Superior temporal gyrus (tissue), 1 donor: ENCODE data around the gene RTEL1.
"Not testable (repeated sequence)": the region's sequence is repeated elsewhere in the genome, so short reads cannot be mapped to it uniquely, and the experiment has no call there.

Experiments
- DNase-seq: peaks from one replicate; pipeline ENCODE4 v3.0.0-alpha.2; 2016; ENCODE audit errors: extremely low spot score

The RTEL1 gene, protein sequence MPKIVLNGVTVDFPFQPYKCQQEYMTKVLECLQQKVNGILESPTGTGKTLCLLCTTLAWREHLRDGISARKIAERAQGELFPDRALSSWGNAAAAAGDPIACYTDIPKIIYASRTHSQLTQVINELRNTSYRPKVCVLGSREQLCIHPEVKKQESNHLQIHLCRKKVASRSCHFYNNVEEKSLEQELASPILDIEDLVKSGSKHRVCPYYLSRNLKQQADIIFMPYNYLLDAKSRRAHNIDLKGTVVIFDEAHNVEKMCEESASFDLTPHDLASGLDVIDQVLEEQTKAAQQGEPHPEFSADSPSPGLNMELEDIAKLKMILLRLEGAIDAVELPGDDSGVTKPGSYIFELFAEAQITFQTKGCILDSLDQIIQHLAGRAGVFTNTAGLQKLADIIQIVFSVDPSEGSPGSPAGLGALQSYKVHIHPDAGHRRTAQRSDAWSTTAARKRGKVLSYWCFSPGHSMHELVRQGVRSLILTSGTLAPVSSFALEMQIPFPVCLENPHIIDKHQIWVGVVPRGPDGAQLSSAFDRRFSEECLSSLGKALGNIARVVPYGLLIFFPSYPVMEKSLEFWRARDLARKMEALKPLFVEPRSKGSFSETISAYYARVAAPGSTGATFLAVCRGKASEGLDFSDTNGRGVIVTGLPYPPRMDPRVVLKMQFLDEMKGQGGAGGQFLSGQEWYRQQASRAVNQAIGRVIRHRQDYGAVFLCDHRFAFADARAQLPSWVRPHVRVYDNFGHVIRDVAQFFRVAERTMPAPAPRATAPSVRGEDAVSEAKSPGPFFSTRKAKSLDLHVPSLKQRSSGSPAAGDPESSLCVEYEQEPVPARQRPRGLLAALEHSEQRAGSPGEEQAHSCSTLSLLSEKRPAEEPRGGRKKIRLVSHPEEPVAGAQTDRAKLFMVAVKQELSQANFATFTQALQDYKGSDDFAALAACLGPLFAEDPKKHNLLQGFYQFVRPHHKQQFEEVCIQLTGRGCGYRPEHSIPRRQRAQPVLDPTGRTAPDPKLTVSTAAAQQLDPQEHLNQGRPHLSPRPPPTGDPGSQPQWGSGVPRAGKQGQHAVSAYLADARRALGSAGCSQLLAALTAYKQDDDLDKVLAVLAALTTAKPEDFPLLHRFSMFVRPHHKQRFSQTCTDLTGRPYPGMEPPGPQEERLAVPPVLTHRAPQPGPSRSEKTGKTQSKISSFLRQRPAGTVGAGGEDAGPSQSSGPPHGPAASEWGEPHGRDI (N-terminal part only)

DNA sequence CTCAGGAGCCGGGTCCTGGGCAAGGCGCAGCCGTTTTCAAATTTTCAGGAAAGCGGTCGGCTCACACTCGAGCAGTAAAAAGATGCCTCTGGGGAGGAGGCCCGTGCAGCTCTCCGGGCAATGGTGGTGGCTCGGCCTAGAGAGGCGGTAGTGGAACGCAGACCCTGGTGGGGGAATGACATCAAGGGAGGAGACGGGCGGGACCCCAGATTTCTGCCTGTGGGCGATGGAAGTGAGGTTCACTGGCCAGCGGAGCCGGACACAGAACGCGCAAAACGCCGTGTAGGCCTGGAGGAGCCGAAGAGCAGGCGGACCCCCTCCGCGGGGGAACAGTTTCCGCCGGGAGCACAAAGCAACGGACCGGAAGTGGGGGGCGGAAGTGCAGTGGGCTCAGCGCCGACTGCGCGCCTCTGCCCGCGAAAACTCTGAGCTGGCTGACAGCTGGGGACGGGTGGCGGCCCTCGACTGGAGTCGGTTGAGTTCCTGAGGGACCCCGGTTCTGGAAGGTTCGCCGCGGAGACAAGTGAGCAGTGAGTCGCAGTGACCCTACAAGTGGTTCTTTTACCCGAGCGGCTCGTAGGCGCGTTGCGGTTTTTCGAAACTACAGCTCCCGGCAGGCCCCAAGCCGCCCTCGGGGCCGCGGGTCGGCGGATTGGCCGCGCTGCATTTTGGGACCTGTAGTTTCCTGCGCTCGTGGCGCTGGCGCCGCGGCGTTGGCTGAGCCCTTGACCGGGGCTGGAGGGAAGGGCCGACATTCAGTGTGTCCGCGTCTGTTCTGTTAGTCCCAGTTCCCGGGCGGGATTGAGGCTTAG, at the start of gene RTEL1:
Gene RTEL1 (plus strand): TSS at position 376 of the 812 bp plus-strand sequence. CDS start 1,091 bp downstream, outside the sequence.
- DNase-seq: peak; percentile 94

DNA sequence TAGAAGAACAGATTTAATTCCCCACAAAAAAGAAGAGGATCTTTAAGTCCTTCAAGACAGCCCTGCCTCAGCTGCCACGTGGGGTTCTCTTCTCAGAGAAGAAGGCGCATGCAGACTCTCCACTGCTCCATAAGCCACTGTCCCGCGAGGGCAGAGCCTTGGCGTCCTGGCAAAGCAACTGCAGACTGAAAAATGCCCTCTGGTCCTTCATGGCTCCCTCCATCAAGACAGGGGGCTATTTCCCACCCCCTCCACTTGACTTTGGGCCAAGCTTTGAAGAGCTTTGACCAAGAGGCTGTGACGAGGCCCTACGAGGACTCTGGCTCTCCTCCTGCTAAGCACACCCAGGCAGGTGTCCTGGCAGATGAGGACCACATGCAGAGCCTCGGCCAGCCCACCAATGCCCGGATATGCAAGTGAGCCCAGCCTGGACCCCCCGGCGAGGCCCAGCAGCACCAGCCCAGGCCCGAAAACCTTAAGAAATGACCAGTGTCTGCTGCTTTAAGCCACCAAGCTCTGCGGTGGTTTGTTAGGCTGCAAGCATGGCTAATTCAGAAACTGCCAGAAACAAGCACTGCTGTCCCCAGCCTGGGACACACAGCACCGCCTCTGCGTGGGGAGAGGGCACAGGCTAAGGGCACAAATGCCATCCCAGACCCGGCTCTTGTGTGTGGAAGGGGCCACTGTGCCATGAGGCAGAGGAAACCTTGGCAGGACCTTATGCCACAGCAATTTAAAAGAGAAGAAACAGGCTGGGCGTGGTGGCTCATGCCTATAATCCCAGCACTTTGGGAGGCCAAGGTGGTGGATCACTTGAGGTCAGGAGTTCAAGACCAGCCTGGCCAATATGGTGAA, 47.3 kb upstream of the RTEL1 start:
- no peak for DNase-seq

DNA sequence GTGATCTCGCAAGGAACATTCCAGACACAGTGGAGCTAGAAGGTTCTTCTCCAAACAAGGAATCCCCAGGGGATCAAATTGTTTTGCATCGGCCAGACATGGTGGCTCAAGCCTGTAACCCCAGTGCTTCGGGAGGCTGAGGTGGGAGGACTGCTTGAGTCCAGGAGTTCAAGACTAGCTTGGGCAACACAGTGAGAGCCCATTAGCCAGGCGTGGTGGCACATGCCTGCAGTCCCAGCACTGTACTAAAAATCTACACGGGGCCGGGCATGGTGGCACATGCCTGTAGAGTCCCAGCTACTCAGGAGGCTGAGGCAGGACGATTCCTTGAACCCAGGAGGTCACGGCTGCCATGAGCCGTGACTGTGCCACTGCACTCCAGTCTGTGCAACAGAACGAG, 46.5 kb upstream of the RTEL1 start:
- no peak for DNase-seq

DNA sequence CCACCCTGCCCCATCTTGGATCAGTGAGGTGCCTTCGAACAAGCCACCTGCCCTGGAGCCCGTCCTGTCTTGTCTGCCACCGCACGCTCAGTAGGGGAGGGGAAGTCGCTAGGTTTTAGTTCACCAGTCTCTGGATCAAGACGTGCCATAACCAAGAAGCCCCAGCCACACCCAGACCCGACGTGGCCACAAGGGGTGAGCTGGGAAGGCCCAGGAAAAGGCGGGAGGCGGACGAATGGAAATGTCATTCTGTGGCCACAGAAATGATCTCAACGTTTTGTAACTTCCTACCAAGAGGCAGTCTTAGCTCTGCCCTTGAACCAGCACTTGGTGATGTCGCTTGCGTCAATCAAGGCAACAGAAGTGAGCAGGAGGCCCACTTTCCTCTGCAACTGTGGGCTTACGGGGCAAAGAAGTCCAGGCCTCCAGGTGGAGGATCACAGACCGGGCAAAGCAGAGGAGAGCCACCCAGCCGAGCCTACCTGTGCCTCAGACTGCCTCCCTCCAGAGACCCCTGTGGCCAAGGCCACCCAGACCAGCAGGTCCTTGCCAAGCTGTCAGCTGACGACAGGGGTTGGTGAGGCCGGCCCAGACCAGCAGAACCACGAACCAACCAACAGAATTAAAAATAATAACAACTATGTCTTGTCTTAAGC, 45.7 kb upstream of the RTEL1 start:
- DNase-seq: no peak

DNA sequence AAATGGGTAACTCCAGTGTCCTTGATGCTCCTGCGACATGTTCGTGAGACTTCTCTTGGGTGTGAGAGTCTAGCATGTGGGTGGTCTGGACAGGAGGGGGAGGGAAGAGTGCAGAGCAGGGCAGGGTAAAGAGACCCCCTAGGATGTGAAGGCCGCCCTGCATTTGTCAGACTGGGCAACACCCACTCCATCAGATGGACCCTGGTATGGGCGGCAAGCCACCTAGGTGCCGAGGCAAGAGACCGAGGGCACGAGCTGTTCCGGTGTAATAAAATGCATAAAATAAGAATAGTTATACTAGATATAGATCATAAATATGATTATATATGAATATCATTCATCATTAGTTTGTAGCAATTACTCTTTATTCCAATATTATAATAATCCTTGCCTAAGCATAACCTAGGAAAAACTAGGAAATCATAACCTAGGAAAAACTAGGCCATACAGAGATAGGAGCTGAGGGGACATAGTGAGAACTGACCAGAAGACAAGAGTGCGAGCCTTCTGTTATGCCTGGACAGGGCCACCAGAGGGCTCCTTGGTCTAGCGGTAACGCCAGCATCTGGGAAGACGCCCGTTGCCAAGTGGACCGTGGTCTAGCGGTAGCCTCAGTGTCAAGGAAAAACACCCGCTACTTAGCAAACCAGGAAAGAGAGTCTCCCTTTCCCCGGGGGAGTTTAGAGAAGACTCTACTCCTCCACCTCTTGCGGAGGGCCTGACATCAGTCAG, 44.1 kb upstream of the RTEL1 start:
- not testable (repeated sequence) for DNase-seq

DNA sequence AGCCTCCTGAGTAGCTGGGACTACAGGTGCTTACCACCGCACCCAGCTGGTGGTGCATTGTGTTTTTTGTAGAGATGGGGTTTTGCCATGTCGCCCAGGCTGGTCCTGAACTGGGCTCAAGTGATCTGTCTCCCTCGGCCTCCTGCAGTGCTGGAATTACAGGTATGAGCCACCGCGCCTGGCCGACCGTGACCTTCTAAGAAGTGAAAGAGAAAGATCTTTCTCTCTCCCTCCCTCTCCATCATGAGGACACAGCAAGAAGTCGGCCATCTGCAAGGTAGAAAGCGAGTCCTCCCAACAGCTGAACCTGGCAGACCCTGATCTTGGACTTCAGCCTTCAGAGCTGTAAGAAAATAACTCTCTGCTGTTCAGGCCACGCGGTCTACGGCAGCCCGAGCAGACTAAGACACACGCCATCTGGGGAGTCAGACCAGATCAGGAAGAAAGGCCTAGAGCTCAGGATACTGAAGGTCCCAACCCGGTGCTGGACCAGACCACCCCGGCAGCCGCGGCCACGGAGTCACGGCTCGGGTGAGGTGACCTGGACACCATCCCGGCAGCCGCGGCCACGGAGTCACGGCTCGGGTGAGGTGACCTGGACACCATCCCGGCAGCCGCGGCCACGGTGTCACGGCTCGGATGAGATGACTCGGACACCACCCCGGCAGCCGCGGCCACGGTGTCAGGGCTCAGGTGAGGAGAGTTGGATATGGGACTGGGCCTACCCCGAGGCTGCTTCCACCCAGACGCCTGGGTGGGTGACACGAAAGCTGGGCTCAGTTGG, 40.8 kb upstream of the RTEL1 start:
- no peak for DNase-seq

DNA sequence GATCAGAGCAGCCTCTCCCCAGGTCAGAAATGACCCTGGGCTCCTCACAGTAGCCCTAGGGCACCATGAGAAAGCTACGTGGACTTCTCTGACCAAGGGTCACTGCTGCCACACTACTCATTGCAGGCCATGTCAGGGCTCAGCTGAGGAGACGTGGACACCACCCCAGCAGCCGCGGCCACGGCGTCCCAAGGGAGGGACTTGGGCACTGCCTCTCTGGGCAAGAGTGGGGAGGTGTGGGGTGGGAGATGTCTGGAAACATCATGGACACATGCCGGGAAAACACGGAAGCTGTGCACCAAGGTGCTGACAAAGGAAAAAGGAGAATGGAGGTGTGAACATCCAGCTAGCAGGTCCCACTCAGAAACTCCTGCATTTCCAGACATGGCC, 40.2 kb upstream of the RTEL1 start:
- no peak for DNase-seq

DNA sequence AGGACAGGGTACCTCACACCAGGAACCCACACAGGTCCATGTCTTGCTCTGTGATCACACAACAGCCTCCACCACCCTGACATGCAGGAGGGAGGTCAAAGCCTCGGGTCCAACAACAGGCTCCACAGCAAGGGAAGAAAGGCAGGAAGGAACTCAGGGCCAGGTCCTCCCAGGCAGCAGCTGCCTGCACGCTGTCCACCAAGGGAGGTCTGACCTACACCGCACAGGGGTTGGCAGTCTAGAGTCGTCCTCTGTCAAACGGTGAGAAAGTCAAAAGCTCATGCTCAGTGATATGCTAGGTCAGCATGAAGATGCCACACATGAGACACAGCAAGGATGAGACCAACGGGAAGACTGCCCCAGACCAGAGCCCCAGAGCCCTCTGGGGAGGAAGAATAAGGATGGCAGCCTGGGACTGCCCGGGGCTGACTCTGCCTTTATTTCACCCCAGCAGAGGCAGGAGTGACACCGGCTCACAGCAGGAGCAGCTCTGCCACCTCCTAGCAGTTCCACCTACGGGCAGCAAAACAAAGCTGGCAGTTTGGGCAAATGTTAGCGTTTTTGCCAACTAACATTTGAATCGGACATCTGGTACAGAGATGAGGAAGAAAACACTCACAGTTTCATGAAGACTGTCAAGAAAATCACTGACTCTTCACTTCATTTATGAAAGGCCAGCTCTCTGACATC, 39.7 kb upstream of the RTEL1 start:
- no peak for DNase-seq

DNA sequence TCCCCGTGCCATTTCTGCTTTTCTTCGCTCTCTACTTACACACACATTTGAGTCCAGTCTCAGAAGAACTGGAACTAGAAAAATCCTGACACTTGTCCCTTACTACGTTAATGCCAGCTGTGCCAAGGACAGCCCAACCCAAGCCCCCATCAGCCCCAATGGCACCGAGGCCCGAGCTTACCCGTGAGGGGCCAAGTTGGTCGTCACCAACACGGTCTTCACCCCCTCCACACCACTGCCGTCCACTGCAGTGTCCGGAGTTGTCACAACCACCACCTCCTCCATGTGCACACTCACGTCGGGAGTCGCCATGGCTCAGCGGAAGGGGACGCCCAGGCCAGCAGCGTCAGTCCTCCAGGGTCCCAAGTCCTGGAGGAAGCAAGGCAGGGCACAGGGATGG, 39.0 kb upstream of the RTEL1 start:
- no peak for DNase-seq

DNA sequence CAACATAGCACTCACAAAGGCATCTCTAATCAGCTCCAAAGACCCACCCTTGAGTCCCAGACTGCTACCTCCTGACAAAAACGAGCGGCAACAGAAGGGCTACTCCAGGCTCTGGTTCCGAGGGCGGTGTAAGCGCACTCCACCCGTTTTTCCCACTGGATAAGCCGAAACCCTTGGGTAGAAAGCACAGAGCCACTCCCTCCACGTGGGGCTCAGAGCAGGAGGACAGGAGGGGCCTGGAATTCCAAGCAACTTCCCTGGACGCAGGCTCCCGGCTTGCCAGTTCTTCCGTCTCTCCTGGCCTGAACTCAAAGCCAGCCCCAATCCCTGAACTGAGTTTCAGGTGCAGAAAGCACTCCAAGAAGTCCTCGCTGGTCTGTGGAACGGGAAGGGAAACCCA, 38.6 kb upstream of the RTEL1 start:
- DNase-seq: no peak

DNA sequence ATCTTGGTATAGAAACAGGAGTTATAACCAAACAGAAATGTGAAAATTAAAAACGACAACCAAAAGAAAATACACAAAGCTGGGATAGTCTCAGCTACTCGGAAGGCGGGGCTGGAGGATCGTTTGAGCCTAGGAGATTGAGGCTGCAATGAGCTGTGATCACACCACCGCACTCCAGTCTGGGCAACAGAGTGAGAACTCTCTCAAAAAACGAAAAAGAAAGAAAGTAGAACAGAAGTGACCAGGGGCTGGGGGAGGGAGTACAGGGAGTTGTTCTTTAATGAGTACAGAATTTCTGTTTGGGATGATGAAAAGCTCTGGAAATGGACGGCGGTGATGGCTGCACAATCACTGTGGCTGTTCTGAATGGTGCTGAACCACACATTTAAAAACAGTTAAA, 37.1 kb upstream of the RTEL1 start:
- DNase-seq: no peak

DNA sequence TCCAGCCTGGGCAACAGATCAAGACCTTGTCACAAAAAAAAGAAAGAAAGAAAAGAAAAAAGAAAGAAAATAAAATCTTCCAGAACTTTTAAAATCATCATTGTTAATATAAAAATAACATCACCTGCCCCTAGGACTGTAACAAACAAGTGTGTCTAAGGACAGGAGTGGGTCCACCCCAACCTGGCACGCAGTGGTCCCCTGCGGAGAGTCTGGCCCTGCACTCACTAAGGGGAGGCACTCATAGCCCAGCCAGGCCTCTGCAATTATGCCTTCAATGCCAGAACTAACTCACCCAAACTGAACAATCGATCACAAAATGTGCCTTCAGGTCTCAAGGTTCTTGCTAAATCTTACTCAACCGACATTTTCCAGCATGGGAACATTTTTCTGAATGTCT, 36.0 kb upstream of the RTEL1 start:
- DNase-seq: no peak

DNA sequence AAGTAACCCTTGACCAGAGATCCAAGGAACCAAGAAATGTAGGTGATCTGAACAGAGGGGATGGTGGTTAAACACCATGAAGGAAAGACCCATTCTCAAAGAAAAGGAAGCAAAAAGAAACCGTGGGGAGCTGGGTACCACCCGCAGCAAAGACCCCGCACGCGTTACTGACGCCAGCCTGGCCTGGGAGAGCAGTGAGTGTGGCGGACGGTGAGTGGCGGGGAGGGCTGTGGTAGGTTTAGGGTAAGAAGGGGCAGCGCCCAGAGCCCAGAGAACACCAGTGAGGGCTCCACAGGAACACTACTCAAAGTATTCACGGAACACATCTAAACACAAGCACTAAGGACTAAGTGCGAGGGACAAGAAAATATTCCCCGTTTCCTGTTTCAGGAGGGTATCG, 35.4 kb upstream of the RTEL1 start:
- no peak for DNase-seq

DNA sequence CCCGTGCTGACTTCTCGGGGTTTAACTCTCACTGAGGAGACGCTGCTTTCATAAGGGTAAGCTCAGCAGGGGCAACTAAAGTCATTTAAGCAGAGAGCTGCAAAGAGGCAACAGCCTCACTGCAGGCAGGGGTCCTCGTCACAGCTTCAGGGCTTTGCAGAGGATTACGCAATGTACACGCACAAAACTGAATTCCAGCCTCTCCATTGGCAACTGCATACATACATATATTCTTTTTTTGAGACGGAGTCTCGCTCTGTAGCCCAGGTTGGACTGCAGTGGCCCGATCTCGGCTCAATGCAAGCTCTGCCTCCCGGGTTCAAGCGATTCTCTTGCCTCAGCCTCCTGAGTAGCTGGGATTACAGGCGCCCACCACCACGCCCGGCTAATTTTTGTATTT, 33.6 kb upstream of the RTEL1 start:
- no peak for DNase-seq

DNA sequence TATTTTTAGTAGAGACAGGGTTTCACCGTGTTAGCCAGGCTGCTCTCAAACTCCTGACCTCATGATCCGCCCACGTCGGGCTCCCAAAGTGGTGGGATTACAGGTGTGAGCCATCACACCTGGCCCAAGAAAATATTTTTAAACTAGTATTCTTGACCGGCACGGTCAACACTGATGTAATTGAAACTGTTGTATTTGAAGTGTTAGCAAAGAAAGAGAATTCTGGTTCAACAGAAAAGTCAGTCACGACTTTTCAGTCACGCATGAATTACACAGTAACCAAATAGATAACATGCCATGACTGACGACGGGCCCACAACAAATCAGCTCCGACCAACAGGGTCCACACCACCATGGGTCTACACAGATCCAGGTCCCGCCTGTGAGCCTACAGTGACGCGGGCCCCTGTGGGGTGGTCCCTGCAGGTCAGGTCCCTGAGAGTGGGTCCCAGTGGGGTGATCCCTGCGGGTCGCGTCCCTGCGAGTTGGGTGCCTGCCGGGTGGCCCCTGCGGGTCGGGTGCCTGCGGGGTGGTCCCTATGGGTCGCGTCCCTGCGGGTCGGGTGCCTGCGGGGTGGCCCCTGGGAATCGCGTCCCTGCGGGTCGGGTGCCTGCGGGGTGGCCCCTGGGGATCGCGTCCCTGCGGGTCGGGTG, 32.2 kb upstream of the RTEL1 start:
- DNase-seq: no peak

DNA sequence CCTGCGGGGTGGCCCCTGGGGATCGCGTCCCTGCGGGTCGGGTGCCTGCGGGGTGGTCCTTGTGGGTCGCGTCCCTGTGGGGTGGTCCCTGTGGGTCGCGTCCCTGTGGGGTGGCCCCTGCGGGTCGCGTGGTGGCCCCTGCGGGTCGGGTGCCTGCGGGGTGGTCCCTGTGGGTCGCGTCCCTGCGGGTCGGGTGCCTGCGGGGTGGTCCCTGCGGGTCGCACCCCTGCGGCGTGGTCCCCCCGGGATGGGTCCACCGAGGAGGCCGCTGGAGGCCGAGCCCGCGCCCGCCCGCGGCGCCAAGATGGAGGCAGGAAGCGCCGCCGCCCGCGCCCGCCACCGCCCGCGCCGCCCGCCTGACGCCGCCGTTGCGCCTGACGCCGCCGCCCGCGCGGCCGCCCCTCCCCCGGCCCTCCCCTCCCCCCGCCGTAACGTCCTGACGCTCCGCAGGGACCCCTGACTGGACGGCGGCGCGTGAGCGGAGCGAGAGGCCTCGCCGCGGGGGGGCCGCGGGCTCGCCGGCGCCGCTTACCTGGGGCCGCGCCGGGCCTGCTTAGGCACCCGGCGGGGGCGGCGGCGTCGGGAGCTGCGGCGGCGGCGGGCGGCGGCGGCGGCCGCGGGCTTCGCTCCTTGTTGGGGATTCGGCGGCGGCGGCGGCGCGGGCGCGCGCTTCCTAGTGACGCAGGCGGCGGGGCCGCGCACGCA, 31.5 kb upstream of the RTEL1 start, which contains the start of gene GMEB2:
Gene GMEB2 (minus strand): TSS at position 678 of the 705 bp plus-strand sequence. CDS start 7,704 bp downstream, outside the sequence.
- DNase-seq: peak; percentile 64
